Measurements from ENCODE around the gene WDR90. TPM values are rescaled to one million over a fixed set of nuclear protein-coding genes. Genes with fewer than 3 reads are reported as not detected.
A peak's percentile ranks its signal among the peaks of the same experiment; 100 is the strongest.

WDR90 gene
- total and polyA plus RNA-seq, 2 of the 13 experiments (the other 11 are each of a cell fraction or from before 2014, with no cell fraction given): 14.9 to 28.9 TPM

GRCh38 chr16:648781-649589 lies at the start of gene WDR90 (continued):
- TF ChIP-seq HIC2 (CRISPR knock-in tag; IDR thresholded peaks at IDR 0.05; ENCODE audit: low read depth) (peak; percentile 46; the same call in 1 of the 2 replicates), HES4 (CRISPR knock-in tag; IDR thresholded peaks at IDR 0.05; ENCODE audit: borderline replicate concordance) (no peak; the same call in 1 of the 2 replicates), POGK (CRISPR knock-in tag; conservative IDR thresholded peaks at IDR 0.05) (peak; percentile 97), GATA4 (IDR thresholded peaks at IDR 0.05; ENCODE audit: borderline replicate concordance, low read depth) (0 out of 2 replicates have a peak, but pooled peaks have one; percentile 25), ESRRA (CRISPR knock-in tag; IDR thresholded peaks at IDR 0.05; ENCODE audit: low read depth) (peak; percentile 48), ZNF354B (CRISPR knock-in tag; IDR thresholded peaks at IDR 0.05) (peak; percentile 94; the same call in 1 of the 2 replicates), ZBTB2 (CRISPR knock-in tag; IDR thresholded peaks at IDR 0.05; ENCODE audit: low read depth) (peak; percentile 85), FOXO1 (CRISPR knock-in tag; IDR thresholded peaks at IDR 0.05) (peak; percentile 32), MLX (CRISPR knock-in tag; IDR thresholded peaks at IDR 0.05) (peak; percentile 59; the same call in 1 of the 2 replicates), ZBED4 (CRISPR knock-in tag; IDR thresholded peaks at IDR 0.05; ENCODE audit: borderline replicate concordance) (peak; percentile 88), ZBTB38 (CRISPR knock-in tag; IDR thresholded peaks at IDR 0.05) (peak; percentile 82), HMGXB3 (CRISPR knock-in tag; IDR thresholded peaks at IDR 0.05; ENCODE audit: borderline replicate concordance) (peak; percentile 60), FOXC1 (CRISPR knock-in tag; IDR thresholded peaks at IDR 0.05; ENCODE audit: borderline replicate concordance) (peak; percentile 98)
